GM21447 (cell line): Measurements from ENCODE around the gene ATP1A3.

ENCODE experiments used
- ATAC-seq: cut with Tn5 transposase; IDR thresholded peaks from one replicate; pipeline ENCODE4 v1.9.1; 2021; ENCODE audit not compliant: unreplicated experiment

ATP1A3 gene

GRCh38 chr19:41918653-41919244 lies 75.3 kb downstream of the ATP1A3 start:
- ATAC-seq: no peak

GRCh38 chr19:41918095-41918494 lies 75.9 kb downstream of the ATP1A3 start:
- ATAC-seq: no peak

- no peak for ATAC-seq
These were observed 76.4 kb downstream of the ATP1A3 start for GRCh38 chr19:41917676-41918075.
